ENCODE data around the gene RABEPK.

RABEPK gene

GRCh38 chr9:125183054-125183453, 17.3 kb upstream of the RABEPK start:
- no peaks in the 10 kb centered on the region for H3K9me3 ChIP-seq (ENCODE audit: insufficient read depth, low read depth, low read length)
- H3K4me1 ChIP-seq (ENCODE audit: insufficient read depth, low read length, poor library complexity, severe bottlenecking), result peaks cover 16% of the 10 kb centered on the region
- TF ChIP-seq CTCF (conservative IDR thresholded peaks at IDR 0.05; ENCODE audit: low read length) (no peak), EZH2phosphoT487 (IDR thresholded peaks at IDR 0.05; ENCODE audit: borderline replicate concordance) (no peak)
- H3K4me2 ChIP-seq (ENCODE audit: low read depth, low read length, poor library complexity, severe bottlenecking), result peak overlapping the region; percentile 3
- no peak overlapping the region for H2AFZ ChIP-seq (ENCODE audit: low read length)
- peaks cover 59% of the 10 kb centered on the region for H4K20me1 ChIP-seq (ENCODE audit: insufficient read depth, low read length, poor library complexity, severe bottlenecking)
- no peak overlapping the region for H3K9ac ChIP-seq (ENCODE audit: low read depth, low read length, poor library complexity, severe bottlenecking)
- no peak overlapping the region for H3K4me3 ChIP-seq (ENCODE audit: low read length, poor library complexity, severe bottlenecking)
- H3K27me3 ChIP-seq (ENCODE audit: insufficient read depth, low read length, poor library complexity, severe bottlenecking), result no peaks in the 10 kb centered on the region
- H3F3A ChIP-seq (ENCODE audit: low read depth), result no peaks in the 10 kb centered on the region
- no peaks in the 10 kb centered on the region for H3K36me3 ChIP-seq (ENCODE audit: insufficient read depth, low read length)
- H3K9me2 ChIP-seq (replicated peaks; ENCODE audit: low read depth, low read length), result no peaks in the 10 kb centered on the region
- H3K79me2 ChIP-seq (ENCODE audit: insufficient read depth, low read length), result peaks cover 98% of the 10 kb centered on the region

- Histone ChIP-seq H3K27me3 (ENCODE audit: insufficient read depth, low read length, poor library complexity, severe bottlenecking) (no peaks in the 10 kb centered on the region), H3K79me2 (ENCODE audit: insufficient read depth, low read length) (peaks cover 98% of the 10 kb centered on the region), H3K9me2 (replicated peaks; ENCODE audit: low read depth, low read length) (no peaks in the 10 kb centered on the region), H3K9ac (ENCODE audit: low read depth, low read length, poor library complexity, severe bottlenecking) (no peak overlapping the region), H2AFZ (ENCODE audit: low read length) (no peak overlapping the region), H3K4me1 (ENCODE audit: insufficient read depth, low read length, poor library complexity, severe bottlenecking) (peaks cover 19% of the 10 kb centered on the region), H3F3A (ENCODE audit: low read depth) (no peaks in the 10 kb centered on the region), H3K4me3 (ENCODE audit: low read length, poor library complexity, severe bottlenecking) (no peak overlapping the region), H4K20me1 (ENCODE audit: insufficient read depth, low read length, poor library complexity, severe bottlenecking) (peaks cover 59% of the 10 kb centered on the region), H3K36me3 (ENCODE audit: insufficient read depth, low read length) (no peaks in the 10 kb centered on the region), H3K4me2 (ENCODE audit: low read depth, low read length, poor library complexity, severe bottlenecking) (peak overlapping the region; percentile 3), H3K9me3 (ENCODE audit: insufficient read depth, low read depth, low read length) (no peaks in the 10 kb centered on the region)
- TF ChIP-seq CTCF (conservative IDR thresholded peaks at IDR 0.05; ENCODE audit: low read length), result no peak
These were observed 16.8 kb upstream of the RABEPK start for GRCh38 chr9:125183561-125183960.

GRCh38 chr9:125189011-125189360, 11.4 kb upstream of the RABEPK start:
- peaks cover 30% of the 10 kb centered on the region for H4K20me1 ChIP-seq (ENCODE audit: insufficient read depth, low read length, poor library complexity, severe bottlenecking)
- TF ChIP-seq CTCF (conservative IDR thresholded peaks at IDR 0.05; ENCODE audit: low read length) (no peak), EZH2phosphoT487 (IDR thresholded peaks at IDR 0.05; ENCODE audit: borderline replicate concordance) (no peak)

More at GRCh38 chr9:125189011-125189360, 11.4 kb upstream of the RABEPK start:
- Histone ChIP-seq H3F3A (ENCODE audit: low read depth) (no peaks in the 10 kb centered on the region), H3K9me3 (ENCODE audit: insufficient read depth, low read depth, low read length) (no peaks in the 10 kb centered on the region), H3K79me2 (ENCODE audit: insufficient read depth, low read length) (peaks cover 67% of the 10 kb centered on the region), H3K4me1 (ENCODE audit: insufficient read depth, low read length, poor library complexity, severe bottlenecking) (peaks cover 22% of the 10 kb centered on the region), H3K9me2 (replicated peaks; ENCODE audit: low read depth, low read length) (no peaks in the 10 kb centered on the region), H3K4me3 (ENCODE audit: low read length, poor library complexity, severe bottlenecking) (peak overlapping the region; percentile 95), H3K9ac (ENCODE audit: low read depth, low read length, poor library complexity, severe bottlenecking) (peak overlapping the region; percentile 96), H3K4me2 (ENCODE audit: low read depth, low read length, poor library complexity, severe bottlenecking) (peak overlapping the region; percentile 82), H2AFZ (ENCODE audit: low read length) (peak overlapping the region; percentile 93), H3K27me3 (ENCODE audit: insufficient read depth, low read length, poor library complexity, severe bottlenecking) (no peaks in the 10 kb centered on the region), H3K36me3 (ENCODE audit: insufficient read depth, low read length) (no peaks in the 10 kb centered on the region)

Measured in Loucy (cell line).